ENCODE data around the gene RNF168. TPM values are rescaled to one million over a fixed set of nuclear protein-coding genes. Genes with fewer than 3 reads are reported as not detected.
A peak's percentile ranks its signal among the peaks of the same experiment; 100 is the strongest.

Gene RNF168
- total and polyA plus RNA-seq, 2 of the 4 experiments (the other 2 are of a cell fraction): 2.5 to 15.2 TPM

DNA sequence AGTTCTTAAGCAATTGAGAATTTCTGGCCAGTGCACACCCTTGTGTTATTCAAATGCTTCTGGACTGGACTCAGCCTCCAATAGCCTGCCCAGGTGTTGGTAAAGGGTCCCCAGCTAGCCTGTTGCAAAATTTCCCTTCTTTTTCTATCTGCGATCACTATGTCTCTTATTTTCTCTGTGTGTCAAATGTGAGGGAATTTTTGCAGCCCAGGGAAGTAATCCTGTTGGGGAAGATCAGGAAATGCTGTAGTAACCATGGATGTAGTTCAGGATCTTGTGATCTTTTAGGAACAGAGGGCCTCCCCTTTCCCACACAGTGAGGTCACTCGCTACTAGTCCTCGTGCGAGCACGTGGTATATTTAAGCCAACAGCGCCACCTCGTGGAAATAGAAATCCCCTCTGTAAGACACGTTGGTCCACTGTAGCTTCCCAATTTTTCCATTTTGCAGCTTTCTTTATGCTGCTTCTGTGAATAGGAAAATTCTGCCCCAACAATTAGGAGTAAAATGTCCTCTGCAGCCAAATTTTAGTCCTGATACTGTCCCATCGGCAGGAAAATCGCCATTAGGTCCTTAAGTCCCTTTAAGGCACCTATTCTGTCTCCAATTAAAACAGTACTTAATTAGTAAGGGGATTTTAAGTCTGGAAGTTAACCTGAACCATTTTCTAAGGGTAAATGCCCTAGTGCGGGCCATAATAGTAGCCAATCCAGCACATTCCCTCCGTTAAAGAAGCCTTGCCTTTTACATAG is 15.6 kb upstream of the RNF168 start:
- no peak overlapping the region for H2AK9ac ChIP-seq (replicated peaks; ENCODE audit: low read depth, low read length, poor library complexity)
- H3K27me3 ChIP-seq (ENCODE audit: control insufficient read depth, insufficient read depth, low read length): no peaks in the 10 kb centered on the region
- no peak overlapping the region for H3K4ac ChIP-seq (ENCODE audit: low read depth, low read length)
- no peak overlapping the region for H3K18ac ChIP-seq (ENCODE audit: low read depth, low read length)
- no peak overlapping the region for H2BK20ac ChIP-seq (ENCODE audit: low read depth, low read length)
- POLR2A ChIA-PET (ENCODE audit: unreplicated experiment): no interaction called here
- peak; percentile 83 for ATAC-seq (ENCODE audit: low read depth)
- CTCF ChIA-PET: interaction anchor here (1.5 kb wide), 1 partner anchor 10 kb away, joined by 6 read pairs; no protein-coding TSS in a partner anchor
- no peak overlapping the region for H4K8ac ChIP-seq (ENCODE audit: low read depth in 2 of 2, low read length in 2 of 2)
- H4K5ac ChIP-seq (ENCODE audit: low read depth, low read length): no peak overlapping the region
- no peak overlapping the region for H3K4me3 ChIP-seq (ENCODE audit: insufficient read depth, low read depth, low read length)
- H3K9me1 ChIP-seq (ENCODE audit: insufficient read depth, low read length): no peaks in the 10 kb centered on the region; the same call in 1 of the 2 replicates
- in situ Hi-C loops (cut with MboI; ENCODE audit: low sequenced_read_pairs) (loop anchor here (10.0 kb wide), 1 partner anchor 444 kb away; no protein-coding TSS in a partner anchor), intact Hi-C loops (cut with micrococcal nuclease) (loop anchor here (1.0 to 5.0 kb wide), 3 partner anchors 266 to 492 kb away; partner anchors contain the start of gene TFRC), dilution Hi-C loops (cut with HindIII; ENCODE audit: low sequenced_read_pairs, unreplicated experiment) (no loop called here)
- no peak overlapping the region for H3K27ac ChIP-seq (ENCODE audit: insufficient read depth, low read length)
- H2BK15ac ChIP-seq (ENCODE audit: low read depth, low read length): no peak overlapping the region
- 13% methylated on average over 3 of the region's 12 CpGs; no CpG with 5 or more reads in 1 of the 2 experiments for WGBS, 2 experiments (ENCODE audit: extremely low coverage in 2 of 2, insufficient read length in 1 of 2)
- H4K91ac ChIP-seq (ENCODE audit: insufficient read depth, low read depth, low read length): no peak overlapping the region
- H3K23ac ChIP-seq (ENCODE audit: low read depth, low read length): no peak overlapping the region
- H4K20me1 ChIP-seq (ENCODE audit: insufficient read depth, low read length): no peaks in the 10 kb centered on the region
- peak overlapping the region; percentile 43 for H2AFZ ChIP-seq (replicated peaks; ENCODE audit: low read length, poor library complexity)
- H3K36me3 ChIP-seq (ENCODE audit: control insufficient read depth, insufficient read depth, low read length): no peaks in the 10 kb centered on the region
- H3K9me3 ChIP-seq (ENCODE audit: control insufficient read depth, insufficient read depth, low read length): peaks cover 31% of the 10 kb centered on the region
- H3K56ac ChIP-seq (ENCODE audit: extremely low read depth, insufficient read depth, low read length): no peak overlapping the region
- no peak overlapping the region for H2AK5ac ChIP-seq (ENCODE audit: low read depth, low read length)
- DNase-seq: peak; percentile 73
- H2BK5ac ChIP-seq (ENCODE audit: low read depth, low read length, poor library complexity, severe bottlenecking): no peak overlapping the region
- H3K14ac ChIP-seq (replicated peaks; ENCODE audit: low read depth, low read length): no peak overlapping the region
- no peaks in the 10 kb centered on the region for H3K4me1 ChIP-seq (ENCODE audit: control insufficient read depth, insufficient read depth, low read length)
- no peaks in the 10 kb centered on the region for H3K79me1 ChIP-seq (ENCODE audit: low read depth in 1 of 2, low read length in 2 of 2)
- TF ChIP-seq, protein P1, sequence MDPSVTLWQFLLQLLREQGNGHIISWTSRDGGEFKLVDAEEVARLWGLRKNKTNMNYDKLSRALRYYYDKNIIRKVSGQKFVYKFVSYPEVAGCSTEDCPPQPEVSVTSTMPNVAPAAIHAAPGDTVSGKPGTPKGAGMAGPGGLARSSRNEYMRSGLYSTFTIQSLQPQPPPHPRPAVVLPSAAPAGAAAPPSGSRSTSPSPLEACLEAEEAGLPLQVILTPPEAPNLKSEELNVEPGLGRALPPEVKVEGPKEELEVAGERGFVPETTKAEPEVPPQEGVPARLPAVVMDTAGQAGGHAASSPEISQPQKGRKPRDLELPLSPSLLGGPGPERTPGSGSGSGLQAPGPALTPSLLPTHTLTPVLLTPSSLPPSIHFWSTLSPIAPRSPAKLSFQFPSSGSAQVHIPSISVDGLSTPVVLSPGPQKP (IDR thresholded peaks at IDR 0.05; ENCODE audit: borderline replicate concordance, low read depth, low read length): no peak
- TF ChIP-seq SMC3 (IDR thresholded peaks at IDR 0.05; ENCODE audit: low read depth, low read length) (peak; percentile 76), FOS (IDR thresholded peaks at IDR 0.05; ENCODE audit: low read depth, low read length) (no peak), NFE2L2 (IDR thresholded peaks at IDR 0.05; ENCODE audit: low read depth, low read length) (no peak), POLR2A (IDR thresholded peaks at IDR 0.05; ENCODE audit: low read depth, low read length) (no peak), RAD21 (IDR thresholded peaks at IDR 0.05; ENCODE audit: low read length) (peak; percentile 86)
- TF ChIP-seq, protein P2, sequence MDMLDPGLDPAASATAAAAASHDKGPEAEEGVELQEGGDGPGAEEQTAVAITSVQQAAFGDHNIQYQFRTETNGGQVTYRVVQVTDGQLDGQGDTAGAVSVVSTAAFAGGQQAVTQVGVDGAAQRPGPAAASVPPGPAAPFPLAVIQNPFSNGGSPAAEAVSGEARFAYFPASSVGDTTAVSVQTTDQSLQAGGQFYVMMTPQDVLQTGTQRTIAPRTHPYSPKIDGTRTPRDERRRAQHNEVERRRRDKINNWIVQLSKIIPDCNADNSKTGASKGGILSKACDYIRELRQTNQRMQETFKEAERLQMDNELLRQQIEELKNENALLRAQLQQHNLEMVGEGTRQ (IDR thresholded peaks at IDR 0.05; ENCODE audit: low read depth, low read length): peak; percentile 41
- TF ChIP-seq, protein P3, sequence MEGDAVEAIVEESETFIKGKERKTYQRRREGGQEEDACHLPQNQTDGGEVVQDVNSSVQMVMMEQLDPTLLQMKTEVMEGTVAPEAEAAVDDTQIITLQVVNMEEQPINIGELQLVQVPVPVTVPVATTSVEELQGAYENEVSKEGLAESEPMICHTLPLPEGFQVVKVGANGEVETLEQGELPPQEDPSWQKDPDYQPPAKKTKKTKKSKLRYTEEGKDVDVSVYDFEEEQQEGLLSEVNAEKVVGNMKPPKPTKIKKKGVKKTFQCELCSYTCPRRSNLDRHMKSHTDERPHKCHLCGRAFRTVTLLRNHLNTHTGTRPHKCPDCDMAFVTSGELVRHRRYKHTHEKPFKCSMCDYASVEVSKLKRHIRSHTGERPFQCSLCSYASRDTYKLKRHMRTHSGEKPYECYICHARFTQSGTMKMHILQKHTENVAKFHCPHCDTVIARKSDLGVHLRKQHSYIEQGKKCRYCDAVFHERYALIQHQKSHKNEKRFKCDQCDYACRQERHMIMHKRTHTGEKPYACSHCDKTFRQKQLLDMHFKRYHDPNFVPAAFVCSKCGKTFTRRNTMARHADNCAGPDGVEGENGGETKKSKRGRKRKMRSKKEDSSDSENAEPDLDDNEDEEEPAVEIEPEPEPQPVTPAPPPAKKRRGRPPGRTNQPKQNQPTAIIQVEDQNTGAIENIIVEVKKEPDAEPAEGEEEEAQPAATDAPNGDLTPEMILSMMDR (conservative IDR thresholded peaks at IDR 0.05; ENCODE audit: low read depth, low read length): peak; percentile 74
- H3K4me2 ChIP-seq (ENCODE audit: low read depth, low read length): no peak overlapping the region
- no peak overlapping the region for H3K9ac ChIP-seq (ENCODE audit: low read depth, low read length)
- no peak overlapping the region for H2BK120ac ChIP-seq (ENCODE audit: low read depth, low read length)
- no TSS peak for BruUV-seq (replicated peaks)

Measured in IMR-90 (cell line).